A673 (cell line): ENCODE measurements around the gene NCAPG2.

Experiments used
- EZH2 ChIP-seq: fragments of 200-600 bp; sonication (generic); IDR thresholded peaks from 2 replicates; pipeline ENCODE4 v1.6.1; 2017; ENCODE audit warnings: borderline replicate concordance, low read depth, mild to moderate bottlenecking, mixed read lengths, antibody characterized with exemption, low read length; ENCODE audit not compliant: poor library complexity, severe bottlenecking
- TF ChIP-seq, protein P1 (sequence below): fragments of 300-800, 200-600 bp; sonication (generic); conservative IDR thresholded peaks from 2 replicates; pipeline ENCODE4 v1.5.1; 2017; ENCODE audit warnings: low read depth, mild to moderate bottlenecking, antibody characterized with exemption, low read length, moderate library complexity, mixed read lengths

DNA sequence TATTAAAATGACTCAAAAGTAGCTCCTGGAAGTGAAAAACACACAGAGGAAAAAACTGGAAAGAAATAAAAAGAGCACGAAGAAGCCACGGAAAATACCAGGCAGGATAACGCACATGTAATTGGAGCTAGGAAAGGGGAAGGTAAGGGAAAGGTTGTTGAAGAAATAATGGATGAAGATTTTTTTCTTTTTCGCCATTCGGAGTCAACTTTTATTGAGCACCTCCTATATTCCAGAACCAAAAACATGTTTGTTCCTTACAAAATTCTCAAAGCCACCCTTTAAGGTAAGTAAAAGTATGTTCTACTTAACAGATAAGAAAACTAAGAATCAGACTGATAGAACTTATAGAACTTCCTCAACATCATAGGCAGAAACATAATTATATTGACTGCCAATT, 84.2 kb downstream of the NCAPG2 start:
- TF ChIP-seq, protein P1, sequence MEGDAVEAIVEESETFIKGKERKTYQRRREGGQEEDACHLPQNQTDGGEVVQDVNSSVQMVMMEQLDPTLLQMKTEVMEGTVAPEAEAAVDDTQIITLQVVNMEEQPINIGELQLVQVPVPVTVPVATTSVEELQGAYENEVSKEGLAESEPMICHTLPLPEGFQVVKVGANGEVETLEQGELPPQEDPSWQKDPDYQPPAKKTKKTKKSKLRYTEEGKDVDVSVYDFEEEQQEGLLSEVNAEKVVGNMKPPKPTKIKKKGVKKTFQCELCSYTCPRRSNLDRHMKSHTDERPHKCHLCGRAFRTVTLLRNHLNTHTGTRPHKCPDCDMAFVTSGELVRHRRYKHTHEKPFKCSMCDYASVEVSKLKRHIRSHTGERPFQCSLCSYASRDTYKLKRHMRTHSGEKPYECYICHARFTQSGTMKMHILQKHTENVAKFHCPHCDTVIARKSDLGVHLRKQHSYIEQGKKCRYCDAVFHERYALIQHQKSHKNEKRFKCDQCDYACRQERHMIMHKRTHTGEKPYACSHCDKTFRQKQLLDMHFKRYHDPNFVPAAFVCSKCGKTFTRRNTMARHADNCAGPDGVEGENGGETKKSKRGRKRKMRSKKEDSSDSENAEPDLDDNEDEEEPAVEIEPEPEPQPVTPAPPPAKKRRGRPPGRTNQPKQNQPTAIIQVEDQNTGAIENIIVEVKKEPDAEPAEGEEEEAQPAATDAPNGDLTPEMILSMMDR = no peak
- no peak for TF ChIP-seq EZH2
